ENCODE data around the gene RSPO3.

DNA sequence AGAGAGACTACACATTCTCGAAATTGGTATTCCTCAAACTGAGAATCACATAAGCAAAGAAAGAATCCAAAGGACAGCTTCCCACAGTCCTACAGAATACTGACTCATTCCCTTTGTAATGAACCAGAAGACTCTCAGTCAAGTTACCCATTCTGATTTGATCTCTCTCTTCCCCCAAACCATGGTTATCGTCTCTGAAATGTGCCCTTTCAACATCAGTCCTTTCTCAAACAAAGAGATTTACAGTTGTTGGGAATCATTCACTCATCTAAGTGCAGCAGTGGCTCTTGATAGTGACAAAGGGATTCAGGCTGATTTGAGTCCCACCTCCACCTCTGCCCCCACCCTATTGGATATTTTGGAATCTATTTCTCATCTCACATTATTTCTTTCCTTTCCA, 15.0 kb upstream of the RSPO3 start:
- TF ChIP-seq, protein P1, sequence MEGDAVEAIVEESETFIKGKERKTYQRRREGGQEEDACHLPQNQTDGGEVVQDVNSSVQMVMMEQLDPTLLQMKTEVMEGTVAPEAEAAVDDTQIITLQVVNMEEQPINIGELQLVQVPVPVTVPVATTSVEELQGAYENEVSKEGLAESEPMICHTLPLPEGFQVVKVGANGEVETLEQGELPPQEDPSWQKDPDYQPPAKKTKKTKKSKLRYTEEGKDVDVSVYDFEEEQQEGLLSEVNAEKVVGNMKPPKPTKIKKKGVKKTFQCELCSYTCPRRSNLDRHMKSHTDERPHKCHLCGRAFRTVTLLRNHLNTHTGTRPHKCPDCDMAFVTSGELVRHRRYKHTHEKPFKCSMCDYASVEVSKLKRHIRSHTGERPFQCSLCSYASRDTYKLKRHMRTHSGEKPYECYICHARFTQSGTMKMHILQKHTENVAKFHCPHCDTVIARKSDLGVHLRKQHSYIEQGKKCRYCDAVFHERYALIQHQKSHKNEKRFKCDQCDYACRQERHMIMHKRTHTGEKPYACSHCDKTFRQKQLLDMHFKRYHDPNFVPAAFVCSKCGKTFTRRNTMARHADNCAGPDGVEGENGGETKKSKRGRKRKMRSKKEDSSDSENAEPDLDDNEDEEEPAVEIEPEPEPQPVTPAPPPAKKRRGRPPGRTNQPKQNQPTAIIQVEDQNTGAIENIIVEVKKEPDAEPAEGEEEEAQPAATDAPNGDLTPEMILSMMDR (IDR thresholded peaks at IDR 0.05; ENCODE audit: insufficient read depth, low read depth, low read length): no peak
- no peak for TF ChIP-seq EZH2 (IDR thresholded peaks at IDR 0.05; ENCODE audit: insufficient read depth, low read length)
